GM12874 (cell line): ENCODE results near the gene FAM8A1.

Experiments
- TF ChIP-seq, protein P1 (sequence below): IDR thresholded peaks from 2 replicates; pipeline ENCODE4 v1.5.1; 2011; ENCODE audit warnings: low read depth, mild to moderate bottlenecking, control low read depth, low read length, moderate library complexity; ENCODE audit not compliant: insufficient read depth

FAM8A1 gene

DNA sequence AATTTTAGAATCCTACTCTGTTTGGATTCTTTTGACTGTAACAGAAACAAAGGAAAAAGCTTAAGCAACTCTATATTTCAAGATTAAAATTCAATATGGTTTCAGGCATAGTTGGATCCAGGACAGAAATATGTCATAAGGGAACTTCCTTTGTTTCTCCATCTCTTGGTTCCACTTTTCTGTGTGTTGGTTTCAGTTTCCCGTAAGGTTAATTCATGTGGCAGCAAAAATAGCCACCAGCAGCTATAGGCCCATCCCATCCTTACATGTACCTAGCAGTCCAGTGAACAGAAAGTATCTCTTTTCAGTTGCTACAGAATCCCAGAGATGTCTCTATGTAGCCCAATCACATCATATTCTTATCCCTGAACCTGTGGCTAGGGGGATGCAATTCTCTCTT, 8.8 kb upstream of the FAM8A1 start:
- TF ChIP-seq, protein P1, sequence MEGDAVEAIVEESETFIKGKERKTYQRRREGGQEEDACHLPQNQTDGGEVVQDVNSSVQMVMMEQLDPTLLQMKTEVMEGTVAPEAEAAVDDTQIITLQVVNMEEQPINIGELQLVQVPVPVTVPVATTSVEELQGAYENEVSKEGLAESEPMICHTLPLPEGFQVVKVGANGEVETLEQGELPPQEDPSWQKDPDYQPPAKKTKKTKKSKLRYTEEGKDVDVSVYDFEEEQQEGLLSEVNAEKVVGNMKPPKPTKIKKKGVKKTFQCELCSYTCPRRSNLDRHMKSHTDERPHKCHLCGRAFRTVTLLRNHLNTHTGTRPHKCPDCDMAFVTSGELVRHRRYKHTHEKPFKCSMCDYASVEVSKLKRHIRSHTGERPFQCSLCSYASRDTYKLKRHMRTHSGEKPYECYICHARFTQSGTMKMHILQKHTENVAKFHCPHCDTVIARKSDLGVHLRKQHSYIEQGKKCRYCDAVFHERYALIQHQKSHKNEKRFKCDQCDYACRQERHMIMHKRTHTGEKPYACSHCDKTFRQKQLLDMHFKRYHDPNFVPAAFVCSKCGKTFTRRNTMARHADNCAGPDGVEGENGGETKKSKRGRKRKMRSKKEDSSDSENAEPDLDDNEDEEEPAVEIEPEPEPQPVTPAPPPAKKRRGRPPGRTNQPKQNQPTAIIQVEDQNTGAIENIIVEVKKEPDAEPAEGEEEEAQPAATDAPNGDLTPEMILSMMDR: no peak

DNA sequence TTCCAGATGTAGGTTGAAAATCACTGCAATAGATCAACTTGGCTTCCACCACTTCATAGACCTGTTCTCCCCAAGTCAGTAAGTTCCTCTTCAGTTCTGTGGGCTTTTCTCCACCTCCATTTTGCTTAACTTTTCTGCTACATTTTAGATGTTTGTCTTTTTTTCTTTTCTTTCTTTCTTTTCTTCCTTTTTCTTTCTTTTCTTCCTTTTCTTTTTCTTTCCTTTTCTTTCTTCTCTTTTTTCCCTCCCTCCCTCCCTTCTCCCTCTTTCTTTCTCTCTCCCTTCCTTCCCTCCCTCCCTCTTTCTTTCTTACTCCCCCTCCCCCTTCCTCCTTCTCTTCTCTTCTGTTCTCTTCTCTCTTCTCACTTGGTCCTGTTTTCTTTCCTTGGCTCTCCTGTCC, 6.9 kb upstream of the FAM8A1 start:
- TF ChIP-seq, protein P1: no peak

GRCh38 chr6:17596085-17596484, 4.0 kb upstream of the FAM8A1 start:
- TF ChIP-seq, protein P1: no peak

- TF ChIP-seq, protein P1: no peak
Measured at GRCh38 chr6:17600527-17601385, 654 bp downstream of the FAM8A1 start.

GRCh38 chr6:17601386-17601703, 1.2 kb downstream of the FAM8A1 start:
- TF ChIP-seq, protein P1: no peak

DNA sequence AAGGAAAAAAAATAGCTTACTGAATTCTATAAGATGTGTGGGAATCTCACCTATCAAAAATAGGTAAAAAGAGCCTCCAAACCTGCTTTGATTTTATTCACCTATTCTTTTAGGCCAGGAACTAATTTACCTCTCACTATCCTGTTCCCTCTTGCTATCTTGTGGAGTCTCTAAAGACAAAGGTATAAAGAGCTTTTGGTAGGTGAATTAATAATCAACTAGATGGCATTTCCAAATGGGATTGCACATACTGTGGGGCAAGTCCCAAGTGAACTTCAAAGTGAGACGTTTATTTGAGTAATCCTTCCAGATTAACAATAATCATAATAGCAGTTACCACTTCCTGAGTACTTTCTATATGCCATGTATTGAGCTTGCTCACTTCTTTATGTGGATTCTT, 2.8 kb downstream of the FAM8A1 start:
- TF ChIP-seq, protein P1: no peak

DNA sequence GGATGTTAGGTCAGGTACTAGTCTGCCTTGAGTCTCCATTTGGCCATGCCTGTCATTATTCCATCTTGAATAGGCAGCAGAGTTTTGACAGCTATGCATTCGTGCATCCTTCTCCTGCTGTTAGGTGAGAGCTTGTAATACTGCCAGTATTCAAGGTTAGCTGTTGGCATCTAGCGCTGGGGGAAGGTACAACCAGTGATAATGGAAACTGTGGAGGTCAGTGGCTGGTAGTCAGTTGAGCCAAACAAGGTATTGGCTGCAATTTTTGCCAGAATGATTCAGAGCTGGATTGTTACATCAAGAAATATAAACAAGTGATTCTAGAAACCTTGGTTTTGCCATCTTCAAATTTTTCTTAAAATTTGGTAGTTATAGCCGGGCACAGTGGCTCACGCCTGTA, 6.5 kb downstream of the FAM8A1 start:
- TF ChIP-seq, protein P1: no peak
